GM19025 (cell line): ENCODE data around the gene ADAMTSL3.

Experiments used
- ATAC-seq: cut with Tn5 transposase; IDR thresholded peaks from one replicate; pipeline ENCODE4 v1.9.1; 2021; ENCODE audit warnings: mild to moderate bottlenecking, low read depth, moderate library complexity; ENCODE audit not compliant: unreplicated experiment

ADAMTSL3 gene

GRCh38 chr15:83855956-83856355, 202.0 kb downstream of the ADAMTSL3 start:
- no peak for ATAC-seq

- no peak for ATAC-seq
Measured at GRCh38 chr15:83858820-83859505, 205.0 kb downstream of the ADAMTSL3 start.

DNA sequence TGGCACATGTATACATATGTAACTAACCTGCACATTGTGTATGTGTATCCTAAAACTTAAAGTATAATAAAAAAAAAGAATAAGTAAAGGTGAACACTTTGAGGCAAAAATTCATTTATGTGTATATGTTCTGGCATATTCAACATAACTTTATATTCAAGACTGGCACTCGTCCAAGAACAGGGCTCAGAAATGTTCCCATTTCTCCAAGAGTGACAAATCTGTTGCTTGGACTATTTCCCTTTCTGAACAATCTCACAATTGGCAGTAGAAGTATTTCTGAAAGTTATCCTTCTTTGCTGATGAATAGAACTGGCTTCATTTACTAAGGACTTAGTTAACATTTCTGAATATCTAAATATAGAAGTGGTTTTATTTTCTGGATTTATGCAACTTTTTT, 212.8 kb downstream of the ADAMTSL3 start:
- ATAC-seq: no peak

GRCh38 chr15:83869341-83869740, 215.4 kb downstream of the ADAMTSL3 start:
- ATAC-seq: no peak

DNA sequence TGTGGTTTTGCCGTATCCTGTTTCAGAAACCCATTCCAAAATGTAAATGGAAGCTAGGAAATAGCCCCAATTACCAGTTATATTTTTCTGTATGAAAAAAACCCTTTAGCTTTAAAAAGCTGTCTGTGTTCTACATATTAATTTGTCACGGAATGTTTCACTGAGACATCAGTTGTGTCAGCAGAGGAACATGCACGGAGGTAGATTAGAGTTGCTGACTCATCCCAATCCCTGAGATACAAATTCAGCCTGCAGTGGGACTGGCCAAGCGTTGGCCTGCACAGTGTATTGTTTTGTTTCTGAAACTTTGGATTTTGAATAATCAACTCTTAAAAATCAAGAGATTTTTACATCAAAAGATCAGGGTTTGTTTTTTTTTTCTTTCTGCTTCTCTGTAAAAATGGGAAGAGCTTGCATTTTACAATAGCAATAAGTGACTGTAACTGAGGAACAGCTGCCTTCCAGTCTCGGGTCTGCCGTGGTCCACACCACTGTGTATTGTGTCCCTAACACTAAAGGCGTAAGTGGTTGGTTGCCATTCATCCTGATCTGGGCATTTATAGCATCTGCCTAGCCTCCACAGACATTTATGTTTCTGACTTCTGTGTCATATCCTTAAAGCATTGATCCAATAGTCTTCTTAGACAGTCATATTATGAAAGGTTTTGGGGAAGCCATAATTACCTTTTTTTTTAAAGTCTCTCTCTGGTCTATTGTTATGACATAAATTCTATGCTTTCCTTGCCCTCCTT, 218.1 kb downstream of the ADAMTSL3 start:
- ATAC-seq: no peak

- no peak for ATAC-seq
Measured at GRCh38 chr15:83873966-83874365, 220.0 kb downstream of the ADAMTSL3 start.

GRCh38 chr15:83880529-83880928, 226.6 kb downstream of the ADAMTSL3 start:
- no peak for ATAC-seq

DNA sequence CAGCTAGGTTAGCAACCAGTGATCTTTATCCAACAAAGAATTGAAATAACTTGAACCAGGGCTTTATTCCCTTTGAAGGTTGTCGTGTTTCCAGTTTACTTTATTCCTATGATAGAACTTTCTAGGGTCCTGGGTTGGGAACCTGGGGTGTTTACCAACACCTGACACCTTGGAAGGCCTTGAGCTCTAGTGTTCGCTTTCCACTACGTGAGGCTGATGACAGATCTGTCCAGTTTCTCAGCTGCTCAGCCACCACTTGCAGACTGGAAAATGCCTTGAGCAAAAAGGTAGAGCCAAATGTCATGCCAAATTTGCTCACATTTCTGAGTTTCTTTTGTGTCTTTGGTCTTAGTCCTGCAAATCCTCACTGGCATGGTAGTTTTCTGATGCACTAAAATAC, 227.2 kb downstream of the ADAMTSL3 start:
- no peak for ATAC-seq

DNA sequence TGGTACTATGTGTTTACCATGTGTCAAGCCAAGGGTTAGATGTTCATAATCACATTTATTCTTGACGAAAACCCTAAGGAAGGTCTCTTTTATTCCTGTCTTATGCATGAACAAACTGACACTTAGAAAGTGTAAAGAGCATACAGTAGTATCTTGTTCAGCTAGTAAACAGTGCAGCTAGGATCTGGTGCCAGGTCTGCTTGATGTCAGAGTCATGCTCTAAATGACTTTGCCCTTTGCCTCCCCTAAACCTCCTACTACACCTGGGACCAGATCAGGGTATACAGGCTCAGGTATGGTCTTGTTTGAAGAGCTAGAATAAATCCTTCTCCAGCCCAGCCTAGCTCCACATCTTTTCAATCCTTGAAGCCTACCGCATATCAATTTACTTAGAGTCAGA, 232.4 kb downstream of the ADAMTSL3 start:
- ATAC-seq: no peak

- ATAC-seq: no peak
Measured at GRCh38 chr15:83887404-83887803, 233.5 kb downstream of the ADAMTSL3 start.

- no peak for ATAC-seq
Measured at GRCh38 chr15:83887961-83888360, 234.0 kb downstream of the ADAMTSL3 start.

DNA sequence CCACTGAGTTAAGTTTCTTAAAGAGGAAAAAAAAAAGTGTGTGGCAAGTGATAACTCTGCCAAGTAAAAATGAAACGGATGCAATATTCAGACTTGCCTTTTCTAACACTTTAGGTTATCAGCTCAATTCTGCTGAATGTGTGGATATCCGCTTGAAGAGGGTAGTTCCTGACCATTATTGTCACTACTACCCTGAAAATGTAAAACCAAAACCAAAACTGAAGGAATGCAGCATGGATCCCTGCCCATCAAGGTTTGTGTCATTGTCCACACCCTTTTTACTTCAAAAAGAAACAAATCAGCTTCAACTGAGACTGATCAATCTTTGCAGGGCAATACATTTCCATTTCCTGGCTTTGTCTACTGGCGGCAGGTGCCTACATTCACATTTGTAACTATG, 236.1 kb downstream of the ADAMTSL3 start:
- ATAC-seq: no peak

- ATAC-seq: no peak
Measured at GRCh38 chr15:83890587-83890986, 236.7 kb downstream of the ADAMTSL3 start.

- ATAC-seq: no peak
Measured at GRCh38 chr15:83892498-83892897, 238.6 kb downstream of the ADAMTSL3 start.

DNA sequence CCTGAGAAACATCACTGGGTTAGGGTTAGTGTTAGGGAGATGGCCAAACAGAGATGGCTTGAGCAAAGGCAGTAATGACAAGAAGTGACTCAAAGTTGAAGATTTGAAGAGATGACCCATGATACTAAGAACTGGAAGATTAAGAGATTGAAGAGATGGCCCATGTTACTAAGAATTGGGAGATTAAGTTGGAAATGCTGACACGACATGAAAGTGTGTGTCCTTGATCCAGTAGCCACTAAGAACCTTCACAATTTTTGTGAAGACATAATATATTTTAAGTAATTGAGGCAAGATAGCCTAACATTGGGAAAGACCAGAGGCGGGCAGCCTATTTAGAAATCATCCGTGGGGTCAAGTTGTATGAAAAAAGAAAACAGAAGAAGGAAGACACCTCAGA, 239.4 kb downstream of the ADAMTSL3 start:
- no peak for ATAC-seq

GRCh38 chr15:83897037-83897436, 243.1 kb downstream of the ADAMTSL3 start:
- ATAC-seq: no peak

- ATAC-seq: no peak
Measured at GRCh38 chr15:83898361-83898760, 244.4 kb downstream of the ADAMTSL3 start.

- no peak for ATAC-seq
Measured at GRCh38 chr15:83899670-83900069, 245.7 kb downstream of the ADAMTSL3 start.

DNA sequence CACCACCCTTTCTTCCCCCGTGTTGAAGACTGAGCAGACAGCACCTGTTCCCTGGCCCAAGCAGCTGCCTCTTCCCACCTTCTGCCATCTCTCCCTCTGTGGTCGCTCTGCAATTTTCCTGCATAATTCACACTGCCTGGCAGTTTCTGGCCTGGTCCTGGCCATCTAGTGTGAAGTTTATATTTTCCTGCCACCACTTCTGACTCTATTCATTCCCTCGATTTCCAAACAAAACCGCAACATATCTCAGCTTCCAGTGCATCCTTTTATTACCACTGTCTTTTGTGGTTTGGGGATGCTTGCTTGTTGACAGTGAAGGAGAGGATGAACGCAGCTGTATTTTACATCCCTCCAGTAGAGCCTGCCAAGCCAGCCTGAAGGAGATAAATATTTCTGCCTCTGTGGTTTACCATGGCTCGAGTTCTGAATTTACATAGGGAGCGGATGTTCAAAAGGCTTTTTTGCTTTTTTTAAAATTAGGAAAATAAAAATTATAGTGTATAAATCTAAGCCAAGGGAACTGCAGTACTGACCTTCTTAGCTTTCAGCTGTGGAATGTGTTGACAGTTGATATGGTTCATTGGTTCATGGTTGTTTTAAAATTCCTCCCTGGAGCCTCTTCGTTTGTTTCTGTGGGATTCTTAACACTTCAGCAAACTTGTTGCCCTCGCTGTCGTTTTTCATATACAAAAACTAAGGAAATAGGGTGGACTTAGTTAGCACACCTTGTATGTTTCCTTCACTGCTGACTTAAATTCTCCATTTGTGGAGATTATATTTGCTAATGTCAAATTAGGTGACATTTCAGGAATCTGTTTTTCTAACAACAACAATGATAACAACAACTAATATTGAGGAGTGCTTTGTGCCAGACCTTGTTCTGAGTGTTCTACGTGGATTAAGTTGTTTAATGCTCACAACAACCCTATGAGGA, 250.5 kb downstream of the ADAMTSL3 start:
- ATAC-seq: no peak

DNA sequence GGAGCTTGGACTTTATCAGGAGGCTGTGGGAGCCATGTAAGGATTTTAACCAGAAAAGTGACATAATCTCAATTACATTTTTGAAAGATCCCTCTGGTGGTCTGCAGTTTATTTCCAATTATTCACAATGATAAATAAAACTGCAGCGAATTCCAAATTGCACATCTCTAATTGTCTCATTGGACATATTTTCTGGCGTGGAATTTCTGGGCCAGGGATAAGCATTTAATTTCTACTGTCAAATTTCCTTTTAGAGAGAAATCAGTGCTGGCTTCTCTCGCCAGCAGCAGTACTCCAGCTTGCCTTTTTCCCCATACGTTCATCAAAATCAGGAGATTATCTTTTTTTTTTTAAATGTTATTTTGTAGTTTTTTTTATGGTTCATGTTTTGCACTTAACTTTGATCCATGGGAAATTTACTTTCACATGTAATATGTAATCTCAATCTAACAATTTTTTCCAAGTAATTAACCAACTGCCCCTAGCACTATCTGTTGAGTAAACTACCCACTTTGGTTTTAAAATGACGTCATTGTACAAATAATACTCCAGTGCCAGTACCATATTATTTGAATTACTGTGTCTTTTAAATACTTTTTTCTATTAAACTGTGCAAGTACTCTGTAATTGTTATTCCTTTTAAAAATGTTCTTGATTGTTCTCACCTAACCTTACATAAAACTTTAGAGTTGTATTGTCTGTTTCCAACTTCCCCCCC, 251.8 kb downstream of the ADAMTSL3 start:
- ATAC-seq: no peak
